ENCODE results near the gene ZG16.

DNA sequence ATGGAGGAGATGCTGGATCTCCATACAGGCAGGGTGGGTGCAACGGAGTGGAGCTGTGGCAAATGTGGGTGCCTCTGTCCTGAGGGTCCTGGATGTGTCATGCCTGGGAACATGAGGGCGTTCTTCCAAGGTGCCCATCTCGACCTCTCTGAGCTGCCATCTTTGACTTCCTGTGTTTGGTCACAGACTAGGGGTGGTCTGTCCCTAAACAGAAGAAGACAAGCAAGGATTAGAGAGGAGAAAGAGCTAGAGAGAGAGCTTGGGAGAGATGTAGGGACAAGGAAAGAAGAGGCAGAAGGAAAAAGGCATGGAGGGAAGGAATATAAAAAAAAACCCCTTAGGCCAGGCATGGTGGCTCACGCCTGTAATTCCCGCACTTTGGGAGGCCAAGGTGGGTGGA, 3.3 kb upstream of the ZG16 start:
- TF ChIP-seq, protein P1, sequence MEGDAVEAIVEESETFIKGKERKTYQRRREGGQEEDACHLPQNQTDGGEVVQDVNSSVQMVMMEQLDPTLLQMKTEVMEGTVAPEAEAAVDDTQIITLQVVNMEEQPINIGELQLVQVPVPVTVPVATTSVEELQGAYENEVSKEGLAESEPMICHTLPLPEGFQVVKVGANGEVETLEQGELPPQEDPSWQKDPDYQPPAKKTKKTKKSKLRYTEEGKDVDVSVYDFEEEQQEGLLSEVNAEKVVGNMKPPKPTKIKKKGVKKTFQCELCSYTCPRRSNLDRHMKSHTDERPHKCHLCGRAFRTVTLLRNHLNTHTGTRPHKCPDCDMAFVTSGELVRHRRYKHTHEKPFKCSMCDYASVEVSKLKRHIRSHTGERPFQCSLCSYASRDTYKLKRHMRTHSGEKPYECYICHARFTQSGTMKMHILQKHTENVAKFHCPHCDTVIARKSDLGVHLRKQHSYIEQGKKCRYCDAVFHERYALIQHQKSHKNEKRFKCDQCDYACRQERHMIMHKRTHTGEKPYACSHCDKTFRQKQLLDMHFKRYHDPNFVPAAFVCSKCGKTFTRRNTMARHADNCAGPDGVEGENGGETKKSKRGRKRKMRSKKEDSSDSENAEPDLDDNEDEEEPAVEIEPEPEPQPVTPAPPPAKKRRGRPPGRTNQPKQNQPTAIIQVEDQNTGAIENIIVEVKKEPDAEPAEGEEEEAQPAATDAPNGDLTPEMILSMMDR (IDR thresholded peaks at IDR 0.05): no peak
- TF ChIP-seq POLR2A (IDR thresholded peaks at IDR 0.05): no peak
